ENCODE measurements around the gene ATP13A2. TPM values are rescaled to one million over a fixed set of nuclear protein-coding genes. Genes with fewer than 3 reads are reported as not detected.

ATP13A2 gene
- polyA plus RNA-seq, 2 donors: 26.5 to 30.7 TPM

GRCh38 chr1:16996845-16997244, 14.9 kb downstream of the ATP13A2 start:
- H3K9me3 ChIP-seq (ENCODE audit: control insufficient read depth in 2 of 2, insufficient read depth in 1 of 2, low read depth in 1 of 2, low read length in 1 of 2): no peaks in the 10 kb centered on the region
- H3K27me3 ChIP-seq (ENCODE audit: control insufficient read depth in 1 of 2, insufficient read depth in 2 of 2, low read length in 2 of 2): no peaks in the 10 kb centered on the region
- no peak overlapping the region for H3K27ac ChIP-seq (ENCODE audit: low read depth in 2 of 2, low read length in 1 of 2)
- no peak overlapping the region for H3K4me3 ChIP-seq (ENCODE audit: low read depth in 1 of 2, low read length in 2 of 2)
- 95 to 96% methylated on average over 14 of the region's 14 CpGs for WGBS, 2 donors
- H3K4me1 ChIP-seq (ENCODE audit: control insufficient read depth in 2 of 2, insufficient read depth in 2 of 2, low read length in 1 of 2): no peaks in the 10 kb centered on the region
- H3K36me3 ChIP-seq (ENCODE audit: control insufficient read depth in 2 of 2, insufficient read depth in 2 of 2, low read length in 1 of 2): peaks cover 5 to 15% of the 10 kb centered on the region in 2 donors

GRCh38 chr1:16993521-16994038, 18.1 kb downstream of the ATP13A2 start:
- Histone ChIP-seq H3K4me1 (ENCODE audit: control insufficient read depth in 2 of 2, insufficient read depth in 2 of 2, low read length in 1 of 2) (no peaks in the 10 kb centered on the region), H3K27ac (ENCODE audit: low read depth in 2 of 2, low read length in 1 of 2) (no peak overlapping the region), H3K27me3 (ENCODE audit: control insufficient read depth in 1 of 2, insufficient read depth in 2 of 2, low read length in 2 of 2) (no peaks in the 10 kb centered on the region), H3K36me3 (ENCODE audit: control insufficient read depth in 2 of 2, insufficient read depth in 2 of 2, low read length in 1 of 2) (peaks cover 5 to 26% of the 10 kb centered on the region in 2 donors), H3K9me3 (ENCODE audit: control insufficient read depth in 2 of 2, insufficient read depth in 1 of 2, low read depth in 1 of 2, low read length in 1 of 2) (peaks cover 0 to 2% of the 10 kb centered on the region in 2 donors), H3K4me3 (ENCODE audit: low read depth in 1 of 2, low read length in 2 of 2) (no peak overlapping the region)
- 92 to 94% methylated on average over 15 of the region's 15 CpGs for WGBS, 2 donors

- H3K27me3 ChIP-seq (ENCODE audit: control insufficient read depth in 1 of 2, insufficient read depth in 2 of 2, low read length in 2 of 2): no peaks in the 10 kb centered on the region
- H3K27ac ChIP-seq (ENCODE audit: low read depth in 2 of 2, low read length in 1 of 2): no peak overlapping the region
- peaks cover 6 to 31% of the 10 kb centered on the region in 2 donors for H3K36me3 ChIP-seq (ENCODE audit: control insufficient read depth in 2 of 2, insufficient read depth in 2 of 2, low read length in 1 of 2)
- 95 to 97% methylated on average over 9 of the region's 9 CpGs for WGBS, 2 donors
- no peak overlapping the region for H3K4me3 ChIP-seq (ENCODE audit: low read depth in 1 of 2, low read length in 2 of 2)
- H3K9me3 ChIP-seq (ENCODE audit: control insufficient read depth in 2 of 2, insufficient read depth in 1 of 2, low read depth in 1 of 2, low read length in 1 of 2): peaks cover 0 to 2% of the 10 kb centered on the region in 2 donors
- no peaks in the 10 kb centered on the region for H3K4me1 ChIP-seq (ENCODE audit: control insufficient read depth in 2 of 2, insufficient read depth in 2 of 2, low read length in 1 of 2)
Measured at GRCh38 chr1:16992675-16993074, 19.1 kb downstream of the ATP13A2 start.

- 95 to 98% methylated on average over 12 of the region's 12 CpGs for WGBS, 2 donors
- Histone ChIP-seq H3K36me3 (ENCODE audit: control insufficient read depth in 2 of 2, insufficient read depth in 2 of 2, low read length in 1 of 2) (peaks cover 10 to 36% of the 10 kb centered on the region in 2 donors), H3K4me1 (ENCODE audit: control insufficient read depth in 2 of 2, insufficient read depth in 2 of 2, low read length in 1 of 2) (no peaks in the 10 kb centered on the region)
Measured at GRCh38 chr1:16992102-16992501, 19.6 kb downstream of the ATP13A2 start.

GRCh38 chr1:16991571-16991970, 20.2 kb downstream of the ATP13A2 start:
- Histone ChIP-seq H3K4me3 (ENCODE audit: low read depth in 1 of 2, low read length in 2 of 2) (no peak overlapping the region), H3K27ac (ENCODE audit: low read depth in 2 of 2, low read length in 1 of 2) (no peak overlapping the region), H3K36me3 (ENCODE audit: control insufficient read depth in 2 of 2, insufficient read depth in 2 of 2, low read length in 1 of 2) (peaks cover 10 to 37% of the 10 kb centered on the region in 2 donors), H3K9me3 (ENCODE audit: control insufficient read depth in 2 of 2, insufficient read depth in 1 of 2, low read depth in 1 of 2, low read length in 1 of 2) (peaks cover 0 to 2% of the 10 kb centered on the region in 2 donors), H3K27me3 (ENCODE audit: control insufficient read depth in 1 of 2, insufficient read depth in 2 of 2, low read length in 2 of 2) (no peaks in the 10 kb centered on the region), H3K4me1 (ENCODE audit: control insufficient read depth in 2 of 2, insufficient read depth in 2 of 2, low read length in 1 of 2) (no peaks in the 10 kb centered on the region)
- 94 to 97% methylated on average over 12 of the region's 12 CpGs for WGBS, 2 donors

More at GRCh38 chr1:16992102-16992501, 19.6 kb downstream of the ATP13A2 start:
- no peaks in the 10 kb centered on the region for H3K27me3 ChIP-seq (ENCODE audit: control insufficient read depth in 1 of 2, insufficient read depth in 2 of 2, low read length in 2 of 2)
- peaks cover 0 to 2% of the 10 kb centered on the region in 2 donors for H3K9me3 ChIP-seq (ENCODE audit: control insufficient read depth in 2 of 2, insufficient read depth in 1 of 2, low read depth in 1 of 2, low read length in 1 of 2)
- no peak overlapping the region for H3K27ac ChIP-seq (ENCODE audit: low read depth in 2 of 2, low read length in 1 of 2)
- no peak overlapping the region for H3K4me3 ChIP-seq (ENCODE audit: low read depth in 1 of 2, low read length in 2 of 2)

GRCh38 chr1:16989676-16990391, 21.9 kb downstream of the ATP13A2 start:
- Histone ChIP-seq H3K27ac (ENCODE audit: low read depth in 2 of 2, low read length in 1 of 2) (no peak overlapping the region), H3K9me3 (ENCODE audit: control insufficient read depth in 2 of 2, insufficient read depth in 1 of 2, low read depth in 1 of 2, low read length in 1 of 2) (peaks cover 0 to 2% of the 10 kb centered on the region in 2 donors), H3K4me1 (ENCODE audit: control insufficient read depth in 2 of 2, insufficient read depth in 2 of 2, low read length in 1 of 2) (peaks cover 0 to 3% of the 10 kb centered on the region in 2 donors), H3K36me3 (ENCODE audit: control insufficient read depth in 2 of 2, insufficient read depth in 2 of 2, low read length in 1 of 2) (peaks cover 10 to 43% of the 10 kb centered on the region in 2 donors), H3K4me3 (ENCODE audit: low read depth in 1 of 2, low read length in 2 of 2) (no peak overlapping the region), H3K27me3 (ENCODE audit: control insufficient read depth in 1 of 2, insufficient read depth in 2 of 2, low read length in 2 of 2) (no peaks in the 10 kb centered on the region)
- WGBS, 2 donors: 93 to 94% methylated on average over 22 of the region's 22 CpGs

GRCh38 chr1:16988210-16988609, 23.5 kb downstream of the ATP13A2 start:
- H3K4me3 ChIP-seq (ENCODE audit: low read depth in 1 of 2, low read length in 2 of 2): no peak overlapping the region
- 85 to 86% methylated on average over 13 of the region's 13 CpGs for WGBS, 2 donors
- H3K9me3 ChIP-seq (ENCODE audit: control insufficient read depth in 2 of 2, insufficient read depth in 1 of 2, low read depth in 1 of 2, low read length in 1 of 2): peaks cover 0 to 2% of the 10 kb centered on the region in 2 donors
- no peaks in the 10 kb centered on the region for H3K27me3 ChIP-seq (ENCODE audit: control insufficient read depth in 1 of 2, insufficient read depth in 2 of 2, low read length in 2 of 2)
- H3K27ac ChIP-seq (ENCODE audit: low read depth in 2 of 2, low read length in 1 of 2): no peak overlapping the region
- peaks cover 10 to 43% of the 10 kb centered on the region in 2 donors for H3K36me3 ChIP-seq (ENCODE audit: control insufficient read depth in 2 of 2, insufficient read depth in 2 of 2, low read length in 1 of 2)
- H3K4me1 ChIP-seq (ENCODE audit: control insufficient read depth in 2 of 2, insufficient read depth in 2 of 2, low read length in 1 of 2): peaks cover 2 to 6% of the 10 kb centered on the region in 2 donors

- Histone ChIP-seq H3K4me3 (ENCODE audit: low read depth in 1 of 2, low read length in 2 of 2) (no peak overlapping the region), H3K4me1 (ENCODE audit: control insufficient read depth in 2 of 2, insufficient read depth in 2 of 2, low read length in 1 of 2) (peaks cover 2 to 6% of the 10 kb centered on the region in 2 donors), H3K27me3 (ENCODE audit: control insufficient read depth in 1 of 2, insufficient read depth in 2 of 2, low read length in 2 of 2) (no peaks in the 10 kb centered on the region), H3K27ac (ENCODE audit: low read depth in 2 of 2, low read length in 1 of 2) (no peak overlapping the region), H3K9me3 (ENCODE audit: control insufficient read depth in 2 of 2, insufficient read depth in 1 of 2, low read depth in 1 of 2, low read length in 1 of 2) (peaks cover 0 to 2% of the 10 kb centered on the region in 2 donors), H3K36me3 (ENCODE audit: control insufficient read depth in 2 of 2, insufficient read depth in 2 of 2, low read length in 1 of 2) (peaks cover 10 to 42% of the 10 kb centered on the region in 2 donors)
- WGBS, 2 donors: 77 to 87% methylated on average over 9 to 16 of the region's 16 CpGs
Measured at GRCh38 chr1:16986962-16987361, 24.8 kb downstream of the ATP13A2 start.

- no peaks in the 10 kb centered on the region for H3K27me3 ChIP-seq (ENCODE audit: control insufficient read depth in 1 of 2, insufficient read depth in 2 of 2, low read length in 2 of 2)
- H3K36me3 ChIP-seq (ENCODE audit: control insufficient read depth in 2 of 2, insufficient read depth in 2 of 2, low read length in 1 of 2): peaks cover 10 to 40% of the 10 kb centered on the region in 2 donors
- H3K4me1 ChIP-seq (ENCODE audit: control insufficient read depth in 2 of 2, insufficient read depth in 2 of 2, low read length in 1 of 2): peaks cover 2 to 6% of the 10 kb centered on the region in 2 donors
- 89 to 92% methylated on average over 23 of the region's 23 CpGs for WGBS, 2 donors
- no peak overlapping the region for H3K27ac ChIP-seq (ENCODE audit: low read depth in 2 of 2, low read length in 1 of 2)
- H3K4me3 ChIP-seq (ENCODE audit: low read depth in 1 of 2, low read length in 2 of 2): no peak overlapping the region
- peaks cover 0 to 2% of the 10 kb centered on the region in 2 donors for H3K9me3 ChIP-seq (ENCODE audit: control insufficient read depth in 2 of 2, insufficient read depth in 1 of 2, low read depth in 1 of 2, low read length in 1 of 2)
Measured at GRCh38 chr1:16986560-16986959, 25.2 kb downstream of the ATP13A2 start.

Measured in esophagus (tissue), 2 donors.